NCI-H2107 (cell line): Measurements from ENCODE around the gene TLX1.

Experiments
- DNase-seq: peaks from one replicate; lab custom pipeline; 2025; lab: John Stamatoyannopoulos, UW

The TLX1 gene

GRCh38 chr10:101112799-101113594, 18.1 kb upstream of the TLX1 start:
- no peak for DNase-seq

- DNase-seq, result no peak
These were observed 17.2 kb upstream of the TLX1 start for GRCh38 chr10:101113890-101114403.

- no peak for DNase-seq
These were observed 16.5 kb upstream of the TLX1 start for GRCh38 chr10:101114646-101115045.

DNA sequence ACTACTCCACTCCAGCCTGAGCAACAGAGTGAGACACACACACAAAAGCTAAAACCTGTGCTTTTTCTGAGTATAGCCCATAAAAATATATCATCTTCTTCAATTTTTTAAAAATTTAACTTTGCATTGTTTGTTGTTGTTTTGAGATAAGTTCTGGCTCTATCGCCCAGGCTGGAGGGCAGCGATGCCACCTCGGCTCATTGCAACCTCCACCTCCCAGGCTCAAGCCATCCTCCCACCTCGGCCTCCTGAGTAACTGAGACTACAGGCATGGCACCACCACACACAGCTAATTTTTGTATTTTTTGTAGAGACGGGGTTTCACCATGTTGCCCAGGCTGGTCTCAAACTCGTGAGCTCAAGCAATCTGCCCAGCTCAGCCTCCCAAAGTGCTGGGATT, 14.3 kb upstream of the TLX1 start:
- no peak for DNase-seq

DNA sequence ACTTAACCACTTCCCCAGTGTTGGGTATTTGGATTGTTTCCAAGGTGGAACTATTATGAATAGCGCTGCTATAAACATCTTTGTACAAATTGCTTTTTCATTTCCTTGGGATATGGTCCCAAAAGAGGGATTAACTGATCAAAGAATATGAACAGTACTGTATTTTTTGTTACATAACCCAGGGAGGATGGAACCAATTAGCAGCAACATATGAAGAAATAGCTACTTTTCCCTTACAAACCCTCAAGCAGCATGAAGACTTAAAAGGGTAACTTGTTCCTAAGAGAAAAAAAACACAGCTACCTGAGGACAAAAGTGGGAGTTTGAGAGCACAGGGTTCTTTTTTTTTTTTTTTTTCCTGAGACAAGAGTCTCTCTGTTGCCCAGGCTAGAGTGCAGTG, 13.1 kb upstream of the TLX1 start:
- no peak for DNase-seq

GRCh38 chr10:101120520-101120883, 10.6 kb upstream of the TLX1 start:
- no peak for DNase-seq

DNA sequence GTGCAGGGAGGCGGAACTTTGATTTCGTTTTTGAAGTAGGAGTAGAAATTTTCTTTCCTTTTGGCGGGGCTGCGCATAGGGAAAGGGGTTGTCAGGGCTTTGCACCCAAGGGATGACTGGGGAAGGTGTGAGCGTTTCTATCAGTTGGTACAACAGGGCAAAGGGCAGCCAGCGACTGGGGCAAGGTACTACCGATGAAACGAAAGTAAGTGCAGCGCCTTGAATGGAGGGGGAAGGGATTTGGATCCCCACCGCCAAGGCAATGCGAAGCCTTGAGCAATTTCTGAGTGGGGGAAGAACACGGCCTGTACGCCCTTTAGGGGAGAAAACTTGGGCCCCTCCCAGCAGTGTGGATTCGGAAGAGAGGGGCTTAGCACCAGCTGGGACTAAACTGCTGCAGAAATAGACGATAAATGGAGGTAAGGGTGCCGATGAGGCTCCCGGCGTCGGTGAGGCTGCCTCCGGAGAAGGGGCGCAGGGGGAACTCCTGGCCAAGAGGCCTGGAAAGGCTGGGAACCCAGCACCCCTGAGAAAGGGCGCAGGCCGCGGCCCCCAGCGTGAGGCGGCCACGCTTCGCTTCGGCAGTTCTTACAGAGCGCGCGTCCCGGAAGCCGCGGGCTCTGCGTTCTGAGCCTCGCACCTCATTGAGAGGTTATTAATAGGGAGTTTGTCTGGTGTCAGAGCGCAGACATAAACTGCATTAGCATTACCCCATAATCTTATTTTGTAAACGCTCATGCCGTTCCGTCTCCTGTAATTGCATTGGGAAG, 10.0 kb upstream of the TLX1 start:
- no peak for DNase-seq

DNA sequence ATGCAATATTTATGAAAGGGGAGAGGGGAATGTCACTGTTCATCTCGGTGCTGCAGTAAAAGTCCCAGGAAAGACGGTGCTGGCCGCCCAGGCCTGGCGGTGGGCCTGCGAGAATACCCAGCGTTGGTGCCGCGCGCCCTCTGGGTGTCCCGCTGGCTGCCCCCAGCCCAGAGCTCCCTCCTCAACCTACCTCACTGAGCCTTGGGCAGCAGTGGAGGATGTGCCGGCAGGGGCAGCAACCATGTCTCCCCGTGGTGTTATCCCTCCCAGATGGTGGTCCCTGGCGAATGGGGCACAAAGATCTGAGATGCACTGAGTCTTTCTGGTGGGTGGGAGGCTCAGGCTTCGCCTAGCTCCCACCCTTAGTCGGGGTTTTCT, 9.5 kb upstream of the TLX1 start:
- no peak for DNase-seq

GRCh38 chr10:101122270-101123084, 8.6 kb upstream of the TLX1 start:
- DNase-seq, result no peak

- DNase-seq, result no peak
These were observed 7.8 kb upstream of the TLX1 start for GRCh38 chr10:101123085-101123814.

GRCh38 chr10:101123815-101124617, 7.1 kb upstream of the TLX1 start:
- no peak for DNase-seq

GRCh38 chr10:101124933-101125332, 6.2 kb upstream of the TLX1 start:
- DNase-seq, result no peak

DNA sequence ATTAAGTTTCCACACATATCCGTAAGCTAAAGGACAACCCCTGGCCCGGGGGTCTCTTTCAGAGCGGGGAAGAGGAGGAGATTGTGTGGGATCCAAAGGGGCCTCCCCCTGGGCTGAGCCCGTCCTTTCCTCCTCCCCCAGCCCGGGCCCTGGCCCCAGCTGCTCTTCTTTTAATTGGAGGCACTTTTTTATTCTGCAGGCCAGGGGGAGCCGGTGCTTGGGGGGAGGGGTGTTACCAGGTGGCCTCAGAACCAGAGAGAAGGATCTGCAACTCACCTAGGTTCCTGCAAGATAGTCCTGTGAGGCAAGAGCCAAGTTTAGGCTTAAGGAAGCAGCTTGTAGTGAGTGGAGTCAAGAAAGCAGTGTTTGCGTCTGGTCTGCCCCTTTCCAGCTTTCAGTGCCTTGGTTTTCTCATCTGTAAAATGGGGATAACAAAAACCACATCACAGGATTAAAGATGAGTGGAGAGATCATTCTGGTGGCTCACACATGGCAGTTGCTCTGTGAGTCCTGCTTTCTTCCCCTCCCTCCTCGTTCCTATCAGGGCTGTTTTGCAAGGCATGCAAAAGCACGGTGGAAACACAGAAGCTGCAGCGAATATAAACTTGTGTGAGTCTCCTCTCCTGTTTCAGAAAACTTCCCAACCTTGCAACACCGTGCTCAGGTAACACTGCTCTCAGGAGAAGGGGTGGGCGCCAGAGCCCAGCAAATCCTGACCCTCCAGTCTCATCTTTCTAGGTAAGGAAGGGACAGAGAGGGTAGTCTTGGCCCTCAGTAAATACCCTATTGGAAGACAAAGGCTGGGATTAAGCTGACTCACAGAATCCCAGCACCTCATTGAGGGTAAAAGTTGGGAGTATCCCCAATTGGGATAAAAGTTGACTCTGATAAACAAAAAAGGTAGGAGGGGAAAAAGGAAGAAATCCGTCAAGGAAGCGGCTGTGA, 4.1 kb upstream of the TLX1 start:
- DNase-seq, result no peak

GRCh38 chr10:101130141-101130540, 959 bp upstream of the TLX1 start:
- no peak for DNase-seq

DNA sequence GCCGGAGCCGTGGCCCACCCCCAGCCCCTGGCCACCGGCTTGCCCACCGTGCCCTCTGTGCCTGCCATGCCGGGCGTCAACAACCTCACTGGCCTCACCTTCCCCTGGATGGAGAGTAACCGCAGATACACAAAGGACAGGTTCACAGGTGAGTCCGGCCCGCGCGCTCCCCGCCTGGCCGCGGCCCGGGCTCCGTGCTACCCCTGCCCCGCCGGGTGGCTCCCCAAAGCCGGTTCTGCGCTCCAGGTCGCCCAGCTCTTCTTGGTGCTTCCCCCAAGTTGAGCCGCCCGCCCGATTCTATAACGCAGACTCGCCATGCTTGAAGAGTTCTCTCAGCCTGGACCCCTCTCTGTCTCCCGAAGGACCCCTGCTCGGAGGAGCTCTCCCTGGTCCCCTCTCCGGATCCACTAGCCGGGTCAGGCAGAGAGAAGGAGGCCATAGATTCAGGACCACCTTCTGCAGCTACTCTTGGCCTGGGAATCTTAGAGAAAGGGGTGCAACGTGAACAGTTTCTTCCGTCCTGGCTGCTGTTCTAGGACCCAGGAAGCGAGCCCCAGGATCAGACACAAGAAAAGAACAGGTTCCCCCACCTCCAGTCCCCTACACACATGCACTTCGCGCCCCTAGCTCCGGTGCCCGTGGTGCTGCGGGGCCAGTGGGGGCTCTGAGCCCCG, 999 bp downstream of the TLX1 start:
- DNase-seq, result no peak

DNA sequence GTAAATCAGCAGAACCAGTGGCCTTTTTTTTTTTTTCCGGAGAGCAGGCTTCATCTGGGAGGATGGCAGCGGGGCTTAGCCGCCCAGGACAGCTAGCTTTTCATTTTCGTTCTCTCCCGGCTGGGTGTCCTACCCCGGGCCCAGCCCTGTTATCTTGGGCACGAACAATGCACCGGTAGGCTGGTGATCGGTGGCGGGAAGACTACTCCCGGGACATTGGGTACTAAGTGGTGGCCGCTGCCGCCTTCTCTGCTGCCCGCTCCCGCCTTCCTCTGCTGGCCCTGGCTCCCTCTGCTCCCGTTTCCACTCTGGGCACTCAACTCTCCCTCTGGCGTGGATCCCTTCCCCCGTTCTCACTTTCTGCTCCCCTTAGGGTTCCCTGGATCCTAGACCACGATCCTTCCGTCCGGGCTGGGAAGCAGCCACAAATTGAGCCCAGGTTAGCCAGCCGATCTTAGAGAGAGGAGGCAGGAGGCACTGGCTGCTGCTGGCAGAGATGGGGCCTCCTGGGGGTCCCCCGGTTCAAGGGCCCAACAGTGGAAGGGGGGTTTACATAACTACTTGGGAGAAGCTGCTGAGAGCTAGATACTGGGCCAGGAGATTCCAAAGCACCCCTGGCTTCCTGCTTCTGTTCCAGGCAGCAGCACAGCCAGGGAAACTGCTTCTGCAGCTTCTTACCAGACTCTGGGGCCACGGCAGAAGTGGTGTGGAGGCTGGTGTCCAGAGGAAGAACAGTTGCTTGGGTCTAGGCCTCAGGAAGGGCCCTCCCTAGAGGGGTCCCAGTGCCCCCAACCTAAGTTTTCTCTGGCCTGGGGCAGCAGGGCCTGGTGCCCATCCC, 1.8 kb downstream of the TLX1 start:
- no peak for DNase-seq

- DNase-seq, result no peak
These were observed 2.6 kb downstream of the TLX1 start for GRCh38 chr10:101133489-101134298.
